ENCODE measurements around the gene XXYLT1.

DNA sequence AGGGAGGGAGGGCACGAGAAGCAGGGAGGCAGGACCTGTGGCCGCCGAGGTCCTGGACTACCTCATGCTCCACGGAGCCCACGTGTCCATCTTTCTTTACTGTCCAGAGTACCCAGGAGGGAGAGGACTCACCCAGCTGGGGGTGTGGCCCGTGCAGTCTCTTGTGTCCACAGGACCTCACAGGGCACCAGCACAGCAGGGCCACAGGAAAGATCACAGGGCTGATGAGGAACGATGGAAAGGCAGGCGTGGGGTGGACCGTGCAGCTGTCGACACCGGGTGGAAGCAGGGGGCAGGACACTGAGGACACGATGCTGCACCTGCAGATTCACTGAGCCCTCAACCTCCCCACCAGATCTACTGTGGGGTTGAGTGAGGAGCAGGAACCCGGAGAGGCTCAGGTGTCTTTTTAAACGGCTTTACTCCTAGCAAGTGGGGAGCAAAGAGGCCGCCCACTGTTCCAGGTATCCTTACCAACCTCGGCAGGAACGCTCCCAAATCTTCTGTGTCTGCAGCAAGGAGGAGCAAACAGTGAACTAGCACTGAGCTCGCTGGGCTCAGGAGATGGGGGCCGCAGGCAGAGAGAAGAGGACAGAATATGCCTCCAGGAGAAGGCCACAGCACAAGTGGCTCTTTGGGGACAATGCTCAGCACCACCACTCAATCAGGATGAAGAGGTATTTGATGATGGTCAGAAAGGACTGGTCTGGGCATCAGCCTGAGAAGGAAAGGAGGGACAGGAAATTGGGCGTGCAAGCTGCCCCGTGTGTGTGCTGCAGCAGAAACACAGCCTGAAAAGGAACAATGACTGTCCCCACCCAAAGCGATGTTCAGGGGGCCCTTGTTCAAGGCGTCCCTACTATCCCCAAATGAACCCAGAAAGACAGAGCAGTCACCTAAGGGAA is 198.8 kb downstream of the XXYLT1 start:
- no peak for TF ChIP-seq CTCF (IDR thresholded peaks at IDR 0.05)
- no peak for TF ChIP-seq POLR2A (IDR thresholded peaks at IDR 0.05)
- TF ChIP-seq POLR2AphosphoS5 (IDR thresholded peaks at IDR 0.05; ENCODE audit: insufficient read depth in 1 of 2, low read depth in 1 of 2): no peak

All from vagina (tissue), 2 donors.